Heart left ventricle (tissue), 16 donors: ENCODE data around the gene SLC26A1. TPM values are rescaled to one million over a fixed set of nuclear protein-coding genes. Genes with fewer than 3 reads are reported as not detected.
A peak's percentile ranks its signal among the peaks of the same experiment; 100 is the strongest.

Experiments
- ATAC-seq, 4 donors: fragments of 200-7000 bp; cut with Tn5 transposase; one replicate each; pipeline ENCODE4 v1.9.1; 2020 to 2022; ENCODE audit warnings: moderate library complexity in 4 of 4, mild to moderate bottlenecking in 3 of 4, moderate number of reproducible peaks in 1 of 4
- DNase-seq, 5 donors: peaks; one replicate each; pipeline ENCODE4 v3.0.0-alpha.2; 2020
- H3K27ac ChIP-seq, 12 donors: fragments of 200-600 bp; sonication (generic) in 4 of 12; one replicate each; pipeline versions ENCODE4 v1.5.0 to v1.8.0; 2016 to 2022; ENCODE audit warnings: mild to moderate bottlenecking in 2 of 12
- H3K27me3 ChIP-seq, 9 donors: fragments of 200-600 bp; sonication (generic) in 2 of 9; one replicate each; pipeline versions ENCODE4 v1.5.1 to v1.8.0; 2016 to 2022; ENCODE audit warnings: mild to moderate bottlenecking in 3 of 9
- H3K36me3 ChIP-seq, 9 donors: fragments of 200-600 bp; sonication (generic) in 2 of 9; one replicate each; pipeline versions ENCODE4 v1.5.0 to v1.8.0; 2018 to 2022; ENCODE audit warnings: mild to moderate bottlenecking in 2 of 9
- H3K4me1 ChIP-seq, 12 donors: fragments of 200-600 bp; sonication (generic) in 4 of 12; one replicate each; pipeline versions ENCODE4 v1.5.0 to v1.8.0; 2016 to 2022; ENCODE audit warnings: mild to moderate bottlenecking in 3 of 12
- H3K4me3 ChIP-seq, 12 donors: fragments of 200-600 bp; sonication (generic) in 4 of 12; one replicate each; pipeline versions ENCODE4 v1.5.0 to v1.8.0; 2017 to 2022; ENCODE audit warnings: mild to moderate bottlenecking in 9 of 12, moderate library complexity in 4 of 12
- H3K9me3 ChIP-seq, 12 donors: fragments of 200-600 bp; sonication (generic) in 4 of 12; one replicate each; pipeline versions ENCODE4 v1.5.0 to v1.8.0; 2016 to 2022; ENCODE audit warnings: mild to moderate bottlenecking in 1 of 12
- POLR2A ChIP-seq, 2 donors: fragments of 450-650 bp; IDR thresholded peaks; one replicate each; pipeline ENCODE4 v1.6.1; 2017; ENCODE audit warnings: antibody characterized with exemption in 2 of 2, mild to moderate bottlenecking in 2 of 2, moderate library complexity in 2 of 2
- WGBS, 4 donors: extraction: QIAGEN DNeasy Blood & Tissue Kit in 2 of 4; methylation state at CpG; one replicate each; pipeline versions ENCODE4 v1.1.5 to v1.1.7; 2013 to 2018; 5-methylcytosine and 5-hydroxymethylcytosine counted together
- intact Hi-C, 10 donors: fragments of 100-400 bp; cut with DNase I; formaldehyde crosslinking; loops; one replicate each; pipeline versions ENCODE4 v1.11.1 to v1.14.2; 2022
- polyA plus RNA-seq, 2 donors: library from polyadenylated mRNA; stranded (reverse); fragments of 200-250 nt; gene quantifications; one replicate each; pipeline ENCODE4 v1.2.3, GENCODE V29; 2013
- total RNA-seq, 9 donors: library from RNA; depleted of rRNA in 2 of 9; stranded (reverse); fragments of >200 nt in 2 of 9; fragmentation: NEBNext Ultra II Directional in 3 of 9; extraction: Animal tissue kit (Norgen Biotek cat#: 25700) in 3 of 9; gene quantifications; one replicate each; pipeline versions ENCODE4 v1.1.0 to v1.2.4, GENCODE V29; 2016 to 2023
- TF ChIP-seq, protein P1 (sequence below), 12 donors: fragments of 200-600 bp; sonication (generic) in 4 of 12; IDR thresholded peaks; one replicate each; pipeline versions ENCODE4 v1.5.0 to v1.8.0; 2018 to 2022; ENCODE audit warnings: antibody characterized with exemption in 12 of 12, mild to moderate bottlenecking in 5 of 12
- donor health status: ischemic (EF 13 %, LVEDD 7.1; RV severe dilation, severe dysfunction).
- donor health status: healthy with polysubstance abuse.
- donor health status: DM: no; HTN: yes; CAD: no.
- donor health status: DM: no; HTN: no; CAD: no.
- donor health status: ischemic (EF 25% LVEDD 6.9; RV normal size, moderate dysfunction).
- donor health status: ischemic (EF 25% LVEDD 5.7; RV mildly dilated, moderate dysfunction).
- donor health status: healthy.
- donor health status: DM: yes; HTN: yes; CAD: no.
- donor health status: ischemic (EF 35%, LVEDD 5.7; RV mildly dilated, moderate dysfunction).
- donor health status: nonischemic (EF 11% LVEDD 7.7; RV severe dilation, severe dysfunction).
- donor health status: DM: yes; HTN: yes; CAD: no.
- donor health status: PGD.
- donor health status: ischemic (EF 29% LVEDD 5.4; RV normal size, mild dysfunction).
- donor health status: nonischemic (EF 23%, LVEDD 6.1; RV moderate dilation, normal function).

SLC26A1 gene
- total and polyA plus RNA-seq, 11 donors: 0.03 to 0.27 (median 0.25) TPM; not detected in 5

GRCh38 chr4:1009542-1010394, 16.6 kb upstream of the SLC26A1 start:
- Histone ChIP-seq H3K9me3 (no peaks in the 10 kb centered on the region), H3K4me3 (peak overlapping the region; percentile 49 to 75 (median 65)), H3K27me3 (peaks cover 0 to 41% (median 15%) of the 10 kb centered on the region in 9 donors), H3K36me3 (no peaks in the 10 kb centered on the region), H3K4me1 (peaks cover 0 to 38% (median 23%) of the 10 kb centered on the region in 12 donors), H3K27ac (peak overlapping the region in 7 of 12 donors; percentile 8 to 76 (median 58))
- intact Hi-C loops: loop anchor here in 1 of 10 donors (2.0 kb wide), 1 partner anchor 77 kb away; the partner anchor contains the start of genes GAK and TMEM175
- ATAC-seq (peak; percentile 54 to 78 (median 66)), DNase-seq (peak; percentile 72 to 91 (median 75))
- 1% methylated on average over 42 to 109 of the region's 109 CpGs for WGBS, 4 donors
- no peak for TF ChIP-seq POLR2A (IDR thresholded peaks at IDR 0.05)
- TF ChIP-seq, protein P1, sequence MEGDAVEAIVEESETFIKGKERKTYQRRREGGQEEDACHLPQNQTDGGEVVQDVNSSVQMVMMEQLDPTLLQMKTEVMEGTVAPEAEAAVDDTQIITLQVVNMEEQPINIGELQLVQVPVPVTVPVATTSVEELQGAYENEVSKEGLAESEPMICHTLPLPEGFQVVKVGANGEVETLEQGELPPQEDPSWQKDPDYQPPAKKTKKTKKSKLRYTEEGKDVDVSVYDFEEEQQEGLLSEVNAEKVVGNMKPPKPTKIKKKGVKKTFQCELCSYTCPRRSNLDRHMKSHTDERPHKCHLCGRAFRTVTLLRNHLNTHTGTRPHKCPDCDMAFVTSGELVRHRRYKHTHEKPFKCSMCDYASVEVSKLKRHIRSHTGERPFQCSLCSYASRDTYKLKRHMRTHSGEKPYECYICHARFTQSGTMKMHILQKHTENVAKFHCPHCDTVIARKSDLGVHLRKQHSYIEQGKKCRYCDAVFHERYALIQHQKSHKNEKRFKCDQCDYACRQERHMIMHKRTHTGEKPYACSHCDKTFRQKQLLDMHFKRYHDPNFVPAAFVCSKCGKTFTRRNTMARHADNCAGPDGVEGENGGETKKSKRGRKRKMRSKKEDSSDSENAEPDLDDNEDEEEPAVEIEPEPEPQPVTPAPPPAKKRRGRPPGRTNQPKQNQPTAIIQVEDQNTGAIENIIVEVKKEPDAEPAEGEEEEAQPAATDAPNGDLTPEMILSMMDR (IDR thresholded peaks at IDR 0.05): peak in 6 of 12 donors; percentile 5 to 43 (median 16)

DNA sequence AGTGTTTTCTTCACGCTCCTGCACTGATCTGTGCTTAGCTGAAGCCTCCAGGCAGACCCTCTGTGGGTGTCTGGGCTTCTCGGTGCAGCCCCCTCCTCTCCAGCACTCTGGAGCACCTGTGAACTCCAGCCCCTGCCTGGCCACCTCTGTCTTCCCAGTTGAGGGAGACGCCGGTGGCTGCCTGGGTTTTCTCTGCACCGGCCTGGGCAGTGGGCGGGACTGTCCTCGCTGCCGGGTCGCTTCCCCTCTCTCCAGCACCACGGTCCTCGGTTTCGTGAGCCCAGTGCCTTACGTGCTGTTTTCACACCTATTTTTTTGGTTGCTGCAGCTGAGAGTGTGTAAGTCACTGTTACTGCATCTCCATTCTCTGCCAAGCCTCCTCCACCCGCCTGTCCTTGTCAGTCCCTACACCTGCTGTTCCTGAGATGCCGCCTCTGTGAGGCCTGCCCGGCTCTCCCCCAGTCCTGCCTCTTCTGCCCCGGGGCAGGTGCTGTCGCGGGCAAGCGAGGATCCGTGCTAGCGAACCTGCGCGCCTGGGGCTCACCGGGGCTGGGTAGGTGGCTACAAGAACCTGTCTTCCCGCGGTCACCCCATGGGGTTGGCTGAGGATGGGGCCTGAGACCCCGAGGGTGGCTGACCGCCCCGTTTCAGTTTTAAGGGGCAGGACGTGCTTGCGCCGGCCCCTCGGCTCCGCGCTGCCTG, 15.8 kb upstream of the SLC26A1 start:
- TF ChIP-seq POLR2A (IDR thresholded peaks at IDR 0.05): no peak
- TF ChIP-seq, protein P1 (IDR thresholded peaks at IDR 0.05): no peak

DNA sequence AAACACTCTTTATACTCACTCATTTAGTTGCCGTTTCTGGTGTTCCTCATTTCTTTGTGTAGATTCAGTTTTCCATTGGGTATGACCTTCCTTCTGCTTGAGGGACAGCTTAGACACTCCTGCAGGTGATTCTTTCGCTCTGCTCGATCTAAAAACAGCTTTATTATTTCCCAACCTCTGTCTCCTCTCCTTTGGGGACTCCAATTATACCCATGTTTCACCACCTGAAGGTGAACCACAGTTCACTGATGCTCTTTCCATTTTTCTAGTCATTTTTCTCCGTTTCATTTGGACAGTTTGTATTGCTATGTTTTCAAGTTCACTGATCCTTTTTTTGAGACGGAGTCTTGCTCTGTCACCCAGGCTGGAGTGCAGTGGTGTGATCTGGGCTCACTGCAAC, 13.7 kb upstream of the SLC26A1 start:
- 87 to 91% (median 90%) methylated on average over 5 of the region's 5 CpGs for WGBS, 4 donors
- no peak overlapping the region for H3K4me3 ChIP-seq
- no peak for DNase-seq
- peaks cover 23 to 70% (median 38%) of the 10 kb centered on the region in 9 donors for H3K27me3 ChIP-seq
- no peaks in the 10 kb centered on the region for H3K36me3 ChIP-seq
- H3K4me1 ChIP-seq: peaks cover 0 to 53% (median 29%) of the 10 kb centered on the region in 12 donors
- no peak for TF ChIP-seq POLR2A (IDR thresholded peaks at IDR 0.05)
- TF ChIP-seq, protein P1 (IDR thresholded peaks at IDR 0.05): no peak
- H3K9me3 ChIP-seq: no peaks in the 10 kb centered on the region
- ATAC-seq: no peak
- intact Hi-C loops: no loop called here
- no peak overlapping the region for H3K27ac ChIP-seq

More for the DNA sequence above, 15.8 kb upstream of the SLC26A1 start:
- peaks cover 2 to 48% (median 17%) of the 10 kb centered on the region in 9 donors for H3K27me3 ChIP-seq
- H3K4me1 ChIP-seq: peaks cover 0 to 41% (median 23%) of the 10 kb centered on the region in 12 donors
- WGBS, 4 donors: 2 to 6% (median 3%) methylated on average over 24 to 36 of the region's 36 CpGs
- no peaks in the 10 kb centered on the region for H3K9me3 ChIP-seq
- intact Hi-C loops: loop anchor here in 1 of 10 donors (2.0 kb wide), 1 partner anchor 76 kb away; the partner anchor contains the start of genes GAK and TMEM175
- DNase-seq (peak in 2 of 5 donors; percentile 41 to 54), ATAC-seq (peak in 2 of 4 donors; percentile 1)
- peak overlapping the region in 3 of 12 donors; percentile 28 to 66 (median 34) for H3K27ac ChIP-seq
- H3K4me3 ChIP-seq: peak overlapping the region; percentile 48 to 75 (median 64)
- no peaks in the 10 kb centered on the region for H3K36me3 ChIP-seq
